K562 (cell line): Measurements from ENCODE around the gene DAPK3. TPM values are rescaled to one million over a fixed set of nuclear protein-coding genes. Genes with fewer than 3 reads are reported as not detected.

Experiments used
- AFF4 ChIP-seq: sonication (generic); formaldehyde crosslinking; IDR thresholded peaks from 2 replicates; pipeline ENCODE4 v1.8.0; 2023; ENCODE audit warnings: mild to moderate bottlenecking, missing genetic modification reagents
- DACH1 ChIP-seq: fragments of 450-650 bp; IDR thresholded peaks from 2 replicates; pipeline ENCODE4 v1.6.1; 2018; ENCODE audit not compliant: partially characterized antibody
- GABPA ChIP-seq: fragments of 200-800 bp; sonication (Bioruptor generic); conservative IDR thresholded peaks from 2 replicates; pipeline ENCODE4 v1.6.1; 2016; ENCODE audit warnings: low read depth, missing genetic modification characterization, missing compliant biosample characterization
- GATAD2A ChIP-seq: fragments of 450-650 bp; IDR thresholded peaks from 2 replicates; pipeline ENCODE4 v1.6.1; 2017
- HOXB6 ChIP-seq: fragments of 250-450 bp; sonication (Bioruptor Pico); IDR thresholded peaks from 2 replicates; pipeline ENCODE4 v1.5.1; 2022; ENCODE audit warnings: mild to moderate bottlenecking, borderline replicate concordance
- KLF16 ChIP-seq: IDR thresholded peaks from 2 replicates; pipeline ENCODE4 v1.6.1; 2016; ENCODE audit warnings: antibody characterized with exemption
- PCBP1 ChIP-seq: fragments of 200-400 bp; formaldehyde crosslinking; IDR thresholded peaks from 2 replicates; pipeline ENCODE4 v1.6.1; 2018; ENCODE audit warnings: mild to moderate bottlenecking, low read depth, low read length; ENCODE audit not compliant: poor library complexity, severe bottlenecking
- PHF20 ChIP-seq: fragments of 450-650 bp; IDR thresholded peaks from 2 replicates; pipeline ENCODE4 v1.6.1; 2018; ENCODE audit not compliant: partially characterized antibody
- SMAD1 ChIP-seq: fragments of 150-350 bp; IDR thresholded peaks from 2 replicates; pipeline ENCODE4 v1.6.1; 2014; ENCODE audit warnings: low read length, low read depth; ENCODE audit not compliant: partially characterized antibody
- ZMIZ1 ChIP-seq, 2 experiments: fragments of 150-350 bp in 1 of 2; IDR thresholded peaks; 2 replicates each; pipeline ENCODE4 v1.6.1; 2012 to 2016; ENCODE audit warnings: low read depth in 2 of 2, low read length in 2 of 2, mild to moderate bottlenecking in 1 of 2, moderate library complexity in 1 of 2
- ZNF184 ChIP-seq: sonication (generic); formaldehyde crosslinking; IDR thresholded peaks from 2 replicates; pipeline ENCODE4 v1.5.0; 2020; ENCODE audit warnings: missing genetic modification reagents
- polyA plus RNA-seq, 8 experiments: library from polyadenylated mRNA; depleted of rRNA in 4 of 8; stranded (reverse) in 5 of 8; unstranded in 3 of 8; fragments of >200 nt; fragmentation: Nextera tagmentation in 2 of 8; fragmentation: Illumina TruSeq in 1 of 8; extraction: Ambion mirVana in 2 of 8; extraction: Trizol in 1 of 8; gene quantifications; 2 replicates each; pipeline versions ENCODE4 v1.2.1 to v1.2.3, GENCODE V29; 2011 to 2014; ENCODE audit warnings: inconsistent platforms in 1 of 8, missing spikeins in 1 of 8
- total RNA-seq, 7 experiments: library from RNA; depleted of rRNA in 6 of 7; stranded (reverse); fragments of >200 nt in 6 of 7; fragmentation: Illumina TruSeq in 2 of 7; extraction: Trizol in 2 of 7; gene quantifications; 2 replicates each; pipeline versions ENCODE4 v1.2.1 to v1.2.3, GENCODE V29; 2011 to 2021; ENCODE audit warnings: low replicate concordance in 1 of 7
- TF ChIP-seq, protein P1 (sequence below): sonication (generic); formaldehyde crosslinking; IDR thresholded peaks from 2 replicates; pipeline ENCODE4 v1.8.0; 2022; ENCODE audit warnings: mild to moderate bottlenecking, missing genetic modification reagents, borderline replicate concordance
- TF ChIP-seq, protein P2 (sequence below): sonication (generic); formaldehyde crosslinking; IDR thresholded peaks from 2 replicates; pipeline ENCODE4 v1.8.1; 2023; ENCODE audit warnings: mild to moderate bottlenecking, missing genetic modification reagents
- TF ChIP-seq, protein P3 (sequence below): fragments of 450-650 bp; formaldehyde crosslinking; IDR thresholded peaks from 2 replicates; pipeline ENCODE4 v1.4.0; 2020; ENCODE audit warnings: mild to moderate bottlenecking, moderate library complexity

The DAPK3 gene
- total and polyA plus RNA-seq, 9 of the 15 experiments (the other 6 are each of a cell fraction or from before 2014, with no cell fraction given), result 0.14 to 63.4 (median 25.0) TPM

DNA sequence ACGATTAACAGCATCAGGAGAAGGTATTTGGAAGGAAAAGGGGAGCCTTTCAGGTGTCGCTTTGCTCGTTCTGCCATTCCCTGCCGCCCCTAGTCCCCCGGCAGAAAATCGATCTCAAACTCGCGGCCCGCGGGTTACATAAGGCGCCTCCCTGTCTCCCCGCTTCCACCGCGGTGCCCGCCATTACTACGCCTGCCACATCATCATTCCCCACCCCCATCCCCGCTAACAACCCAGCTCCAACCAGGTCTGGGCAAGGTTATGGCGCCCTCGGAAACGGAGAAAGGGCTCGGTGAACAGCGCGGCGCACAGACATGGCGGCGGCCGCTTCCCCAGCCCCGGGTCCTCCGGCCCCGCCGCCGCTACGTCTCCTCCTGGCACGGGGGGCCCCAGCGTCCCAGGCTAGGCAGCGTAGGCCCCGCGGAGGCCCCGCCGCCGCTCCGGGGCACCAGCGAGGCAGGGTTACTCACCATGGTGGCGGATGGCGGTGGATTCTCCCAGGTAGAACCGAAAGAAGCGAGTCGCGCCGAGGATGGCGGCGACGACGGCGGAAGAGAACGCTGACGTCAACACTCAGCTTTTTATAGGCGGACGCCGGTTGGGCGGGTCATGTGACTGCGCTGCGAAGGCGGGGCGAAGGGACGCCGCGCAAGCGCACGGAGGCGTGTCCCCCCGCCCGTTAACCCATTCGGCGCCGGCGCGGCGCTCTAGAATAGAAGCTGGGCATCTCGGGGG lies 14.2 kb upstream of the DAPK3 start, which contains the start of gene EEF2 (continued):
- TF ChIP-seq ZMIZ1 (IDR thresholded peaks at IDR 0.05; ENCODE audit: low read depth in 2 of 2, low read length in 2 of 2), result no peak
- TF ChIP-seq AFF4 (CRISPR knock-in tag), result peak; percentile 99
- TF ChIP-seq, protein P1, sequence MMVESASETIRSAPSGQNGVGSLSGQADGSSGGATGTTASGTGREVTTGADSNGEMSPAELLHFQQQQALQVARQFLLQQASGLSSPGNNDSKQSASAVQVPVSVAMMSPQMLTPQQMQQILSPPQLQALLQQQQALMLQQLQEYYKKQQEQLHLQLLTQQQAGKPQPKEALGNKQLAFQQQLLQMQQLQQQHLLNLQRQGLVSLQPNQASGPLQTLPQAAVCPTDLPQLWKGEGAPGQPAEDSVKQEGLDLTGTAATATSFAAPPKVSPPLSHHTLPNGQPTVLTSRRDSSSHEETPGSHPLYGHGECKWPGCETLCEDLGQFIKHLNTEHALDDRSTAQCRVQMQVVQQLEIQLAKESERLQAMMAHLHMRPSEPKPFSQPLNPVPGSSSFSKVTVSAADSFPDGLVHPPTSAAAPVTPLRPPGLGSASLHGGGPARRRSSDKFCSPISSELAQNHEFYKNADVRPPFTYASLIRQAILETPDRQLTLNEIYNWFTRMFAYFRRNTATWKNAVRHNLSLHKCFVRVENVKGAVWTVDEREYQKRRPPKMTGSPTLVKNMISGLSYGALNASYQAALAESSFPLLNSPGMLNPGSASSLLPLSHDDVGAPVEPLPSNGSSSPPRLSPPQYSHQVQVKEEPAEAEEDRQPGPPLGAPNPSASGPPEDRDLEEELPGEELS, result peak; percentile 92
- TF ChIP-seq, protein P2, sequence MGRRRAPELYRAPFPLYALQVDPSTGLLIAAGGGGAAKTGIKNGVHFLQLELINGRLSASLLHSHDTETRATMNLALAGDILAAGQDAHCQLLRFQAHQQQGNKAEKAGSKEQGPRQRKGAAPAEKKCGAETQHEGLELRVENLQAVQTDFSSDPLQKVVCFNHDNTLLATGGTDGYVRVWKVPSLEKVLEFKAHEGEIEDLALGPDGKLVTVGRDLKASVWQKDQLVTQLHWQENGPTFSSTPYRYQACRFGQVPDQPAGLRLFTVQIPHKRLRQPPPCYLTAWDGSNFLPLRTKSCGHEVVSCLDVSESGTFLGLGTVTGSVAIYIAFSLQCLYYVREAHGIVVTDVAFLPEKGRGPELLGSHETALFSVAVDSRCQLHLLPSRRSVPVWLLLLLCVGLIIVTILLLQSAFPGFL (CRISPR knock-in tag), result no peak
- no peak for TF ChIP-seq ZNF184
- TF ChIP-seq DACH1, result peak; percentile 39
- TF ChIP-seq GABPA (tag), result peak; percentile 57
- TF ChIP-seq GATAD2A, result peak; percentile 74; the same call in 1 of the 2 replicates
- TF ChIP-seq PCBP1, result peak; percentile 97
- TF ChIP-seq KLF16, result no peak
- TF ChIP-seq, protein P3, sequence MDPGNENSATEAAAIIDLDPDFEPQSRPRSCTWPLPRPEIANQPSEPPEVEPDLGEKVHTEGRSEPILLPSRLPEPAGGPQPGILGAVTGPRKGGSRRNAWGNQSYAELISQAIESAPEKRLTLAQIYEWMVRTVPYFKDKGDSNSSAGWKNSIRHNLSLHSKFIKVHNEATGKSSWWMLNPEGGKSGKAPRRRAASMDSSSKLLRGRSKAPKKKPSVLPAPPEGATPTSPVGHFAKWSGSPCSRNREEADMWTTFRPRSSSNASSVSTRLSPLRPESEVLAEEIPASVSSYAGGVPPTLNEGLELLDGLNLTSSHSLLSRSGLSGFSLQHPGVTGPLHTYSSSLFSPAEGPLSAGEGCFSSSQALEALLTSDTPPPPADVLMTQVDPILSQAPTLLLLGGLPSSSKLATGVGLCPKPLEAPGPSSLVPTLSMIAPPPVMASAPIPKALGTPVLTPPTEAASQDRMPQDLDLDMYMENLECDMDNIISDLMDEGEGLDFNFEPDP (CRISPR knock-in tag), result no peak
- TF ChIP-seq SMAD1, result peak; percentile 96
- no peak for TF ChIP-seq HOXB6 (CRISPR knock-in tag)
- TF ChIP-seq PHF20, result peak; percentile 83
